NCI-H774 (cell line): ENCODE results near the gene KLHDC8B.

Experiments used
- DNase-seq: peaks from one replicate; lab custom pipeline; 2025; lab: John Stamatoyannopoulos, UW

The KLHDC8B gene

DNA sequence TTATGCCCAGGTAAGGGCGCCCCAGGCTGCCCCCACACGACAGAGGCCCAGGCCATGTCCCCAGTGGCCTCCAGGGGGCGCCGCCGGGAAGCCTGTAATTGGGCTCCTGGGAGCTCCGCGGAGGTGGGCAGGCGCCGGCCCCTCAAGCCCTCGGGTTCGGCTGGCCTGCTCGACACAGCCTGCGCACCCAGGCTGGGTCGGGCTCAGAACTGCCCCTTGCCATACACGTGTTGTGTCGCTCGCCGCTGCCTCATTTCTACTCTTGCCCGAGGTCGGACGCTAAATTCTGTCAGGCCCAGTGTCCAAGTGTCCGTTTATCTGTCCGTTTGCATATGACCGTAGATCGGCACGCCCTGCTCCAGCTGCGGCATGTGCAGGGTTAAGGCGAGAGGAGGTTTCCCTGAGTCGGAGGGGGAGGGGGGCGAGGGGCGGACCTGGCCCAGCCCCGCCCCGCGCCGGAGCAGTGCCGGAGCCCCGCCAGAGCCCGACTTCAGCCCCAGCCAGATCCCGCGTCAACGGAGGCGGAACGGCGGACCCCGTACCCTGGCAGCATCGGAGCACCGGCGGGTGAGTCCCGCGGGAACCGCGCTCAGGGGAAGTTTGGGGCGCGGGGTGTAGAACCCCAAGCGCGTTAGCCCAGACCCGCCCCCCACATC is at the start of gene KLHDC8B:
Gene KLHDC8B (plus strand): TSS at position 480 of the 656 bp plus-strand sequence. CDS start 1,172 bp downstream, outside the sequence.
- peak; percentile 52 for DNase-seq

- no peak for DNase-seq
Measured at GRCh38 chr3:49122022-49122421, 49.4 kb upstream of the KLHDC8B start.

GRCh38 chr3:49122451-49122850 is 48.9 kb upstream of the KLHDC8B start:
- no peak for DNase-seq

- no peak for DNase-seq
Measured at GRCh38 chr3:49122886-49123545, 48.4 kb upstream of the KLHDC8B start.

DNA sequence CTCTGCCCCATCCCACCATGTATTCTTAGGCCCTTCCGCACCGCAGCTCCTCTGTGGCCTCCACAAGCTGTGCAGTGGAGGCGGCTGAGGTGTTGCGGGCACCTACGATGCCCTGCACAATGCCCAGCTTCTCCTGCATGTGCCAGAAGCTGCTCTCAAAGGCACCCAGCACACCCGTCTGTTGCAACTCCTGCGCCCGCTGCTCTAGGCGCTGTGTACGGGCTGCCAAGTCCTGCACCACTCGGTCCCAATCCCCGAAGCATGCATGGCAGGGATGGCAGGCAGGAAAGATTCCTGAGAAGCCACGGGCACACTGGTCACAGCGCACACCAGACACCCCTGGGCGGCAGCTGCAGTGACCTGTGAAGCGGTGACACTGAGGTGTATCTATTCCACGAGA is 47.7 kb upstream of the KLHDC8B start:
- DNase-seq: no peak

DNA sequence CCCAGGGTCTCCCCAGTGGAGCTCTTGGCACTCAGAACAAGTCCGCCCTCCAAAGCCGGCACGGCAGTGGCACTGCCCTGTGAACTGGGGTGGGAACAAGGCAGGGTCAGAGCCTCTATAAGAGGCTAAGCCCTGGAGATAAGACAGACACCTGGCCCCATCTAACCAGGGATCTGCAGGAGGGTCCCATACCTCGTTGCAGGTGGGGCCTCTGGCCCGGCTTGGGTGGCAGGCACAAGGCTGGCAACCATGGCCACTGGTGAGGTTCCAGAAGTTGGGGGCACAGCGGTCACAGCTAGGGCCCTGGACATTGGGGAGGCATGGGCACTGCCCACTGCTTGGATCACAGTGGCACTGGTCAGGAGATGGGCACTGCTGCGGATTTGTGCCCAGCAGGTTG is 47.2 kb upstream of the KLHDC8B start:
- DNase-seq: no peak

- no peak for DNase-seq
Measured at GRCh38 chr3:49124991-49125670, 46.3 kb upstream of the KLHDC8B start.

DNA sequence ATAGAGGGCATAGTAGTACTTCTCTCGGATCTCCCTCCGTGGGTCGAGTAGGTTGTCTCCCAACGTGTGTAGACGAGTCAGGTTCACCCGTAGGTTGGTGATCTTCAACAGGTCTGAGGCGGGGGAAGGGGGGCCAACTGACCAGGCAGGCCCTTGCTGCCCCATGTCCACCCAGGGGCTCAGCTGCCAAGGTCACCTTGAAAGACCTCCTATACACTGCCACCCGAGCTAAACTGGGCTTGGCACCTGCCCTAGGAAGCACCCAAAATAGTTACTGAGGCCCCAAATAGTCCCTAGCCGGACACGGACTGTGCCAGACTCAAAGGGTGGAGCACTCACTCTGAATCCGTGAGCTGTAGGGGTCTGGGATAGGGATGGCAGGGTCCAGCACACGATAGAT is 40.4 kb upstream of the KLHDC8B start:
- DNase-seq: no peak

DNA sequence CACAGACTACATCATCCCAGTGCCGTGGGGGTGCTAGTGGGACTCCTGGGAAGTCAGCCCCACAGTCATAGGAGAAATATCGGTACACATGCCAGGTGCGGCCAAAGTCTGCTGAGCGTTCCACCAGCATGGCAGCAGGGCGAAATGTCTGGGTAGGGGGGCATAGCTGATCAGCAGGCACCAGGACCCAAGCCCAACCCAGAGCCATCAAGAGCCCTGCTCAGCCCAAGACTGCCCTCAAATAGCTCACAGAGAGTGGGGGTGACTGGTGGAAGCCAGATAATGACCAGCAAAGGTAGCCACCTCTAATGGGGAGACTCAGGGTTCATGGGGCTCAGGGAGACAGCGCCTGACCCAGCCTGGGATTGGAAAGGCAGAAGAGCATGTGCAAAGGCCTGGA is 39.8 kb upstream of the KLHDC8B start:
- DNase-seq: no peak

DNA sequence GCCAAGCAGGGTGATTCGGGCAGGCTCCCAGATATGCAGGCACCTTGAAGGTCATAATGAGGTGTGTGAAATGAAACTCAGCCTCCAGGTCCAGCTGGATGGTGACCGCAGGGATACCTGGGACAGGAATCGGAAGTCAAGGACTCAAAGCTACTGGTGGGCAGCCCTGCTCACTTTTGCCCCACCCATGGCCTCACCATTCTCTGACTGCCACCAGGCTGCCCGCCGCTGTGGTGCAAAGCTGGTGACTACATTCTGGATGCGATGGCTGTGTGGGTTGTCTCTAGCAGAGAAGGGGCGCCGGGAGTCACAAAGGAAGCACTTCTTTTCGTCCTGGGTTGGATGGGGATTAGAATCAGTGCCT is 39.3 kb upstream of the KLHDC8B start:
- no peak for DNase-seq

GRCh38 chr3:49132437-49133225 is 38.8 kb upstream of the KLHDC8B start, which contains the start of gene LAMB2:
Gene LAMB2 (minus strand): TSS chr3:49133050. CDS start chr3:49132867, 183 bp downstream.
- no peak for DNase-seq

GRCh38 chr3:49133226-49133951 is 38.0 kb upstream of the KLHDC8B start:
- DNase-seq: peak; percentile 29

GRCh38 chr3:49134471-49135265 is 36.7 kb upstream of the KLHDC8B start:
- no peak for DNase-seq

- DNase-seq: no peak
Measured at GRCh38 chr3:49135499-49135898, 35.9 kb upstream of the KLHDC8B start.

- no peak for DNase-seq
Measured at GRCh38 chr3:49140080-49140479, 31.3 kb upstream of the KLHDC8B start.

- DNase-seq: no peak
Measured at GRCh38 chr3:49148159-49148558, 23.2 kb upstream of the KLHDC8B start.

GRCh38 chr3:49151610-49152009 is 19.8 kb upstream of the KLHDC8B start:
- no peak for DNase-seq

DNA sequence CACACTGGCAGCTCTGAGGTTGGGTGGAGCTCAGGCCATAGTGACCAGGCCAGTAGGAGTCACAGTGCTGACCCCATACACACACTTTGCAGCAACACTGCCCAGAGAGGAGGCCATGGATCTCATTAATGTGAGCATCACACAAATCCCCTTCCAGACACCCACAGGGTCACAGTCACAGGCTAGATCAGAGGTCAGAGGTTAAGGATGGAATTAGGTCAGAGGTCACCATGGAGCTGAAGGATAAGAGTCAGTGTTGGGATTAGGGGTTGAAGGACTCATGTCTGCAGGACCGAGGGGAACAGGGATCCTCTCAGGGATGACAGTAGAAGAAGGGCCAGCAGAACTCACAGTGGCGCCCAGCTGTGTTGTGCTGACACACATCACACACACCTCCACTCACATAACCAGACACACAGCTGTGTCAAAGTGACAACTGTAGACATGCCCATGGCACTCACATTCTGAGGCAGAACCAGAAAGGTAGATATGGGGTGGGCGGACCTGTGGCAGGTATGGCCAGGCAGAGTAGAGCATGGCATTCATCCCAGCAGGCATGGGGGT is 18.0 kb upstream of the KLHDC8B start:
- DNase-seq: no peak

DNA sequence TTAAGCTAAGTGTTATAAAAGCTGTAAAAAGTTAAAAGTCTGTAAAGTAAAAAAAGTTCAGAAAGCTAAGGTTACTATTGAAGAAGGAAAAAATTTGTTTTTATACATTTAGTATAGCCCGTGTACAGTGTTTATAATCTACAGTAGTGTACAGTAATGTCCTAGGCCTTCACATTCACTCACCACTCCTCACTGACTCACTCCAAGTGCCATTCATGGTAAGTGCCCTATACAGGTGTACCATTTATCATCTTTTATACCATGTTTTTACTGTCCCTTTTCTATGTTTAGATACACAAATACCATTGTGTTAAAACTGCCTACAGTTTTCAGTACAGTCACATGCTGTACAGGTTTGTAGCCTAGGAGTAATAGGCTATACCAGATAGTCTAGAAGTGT is 14.1 kb upstream of the KLHDC8B start:
- no peak for DNase-seq

DNA sequence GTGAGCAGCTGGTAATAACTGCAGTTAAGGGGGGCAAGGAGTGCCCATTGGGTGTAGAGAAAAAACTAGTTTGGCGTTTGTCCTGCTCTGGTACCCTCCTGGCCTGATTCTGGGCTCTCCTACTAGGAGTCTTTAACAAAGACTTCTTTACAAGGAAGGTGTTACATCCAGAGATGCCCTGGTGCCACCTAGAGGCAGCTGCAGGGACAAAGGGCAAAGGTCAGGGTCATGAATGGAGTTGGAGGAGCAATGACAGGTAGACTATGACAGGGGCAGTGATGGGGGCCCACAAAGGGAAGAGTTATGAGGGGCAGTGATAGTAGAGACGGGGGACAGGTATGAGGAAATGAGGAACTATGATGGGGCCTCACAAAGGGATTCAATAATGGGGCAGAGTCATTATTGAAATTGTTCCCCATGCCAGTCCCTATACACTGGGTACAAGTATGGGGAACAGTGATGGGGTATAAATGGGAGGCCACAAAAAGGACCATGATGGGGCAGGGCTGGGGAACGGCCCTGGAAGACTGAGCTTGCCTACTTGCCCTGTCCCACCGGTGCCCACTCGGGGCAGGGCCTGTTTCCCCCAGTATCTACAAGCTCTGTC is 13.2 kb upstream of the KLHDC8B start:
- no peak for DNase-seq
